Retinal pigment epithelial cell (primary cell): ENCODE results near the gene RNF113A.
A peak's percentile ranks its signal among the peaks of the same experiment; 100 is the strongest.

Experiments used
- DNase-seq: peaks from one replicate; pipeline ENCODE4 v3.0.0-alpha.2; 2010; ENCODE audit warnings: low read depth
- H3K4me3 ChIP-seq: 2 replicates; pipeline ENCODE4 v1.5.1; 2011; ENCODE audit warnings: mild to moderate bottlenecking, low read length, control low read depth, moderate library complexity
- TF ChIP-seq, protein P1 (sequence below): conservative IDR thresholded peaks from 2 replicates; pipeline ENCODE4 v1.5.1; 2011; ENCODE audit warnings: low read depth, low read length, control low read depth, inconsistent platforms

RNF113A gene

DNA sequence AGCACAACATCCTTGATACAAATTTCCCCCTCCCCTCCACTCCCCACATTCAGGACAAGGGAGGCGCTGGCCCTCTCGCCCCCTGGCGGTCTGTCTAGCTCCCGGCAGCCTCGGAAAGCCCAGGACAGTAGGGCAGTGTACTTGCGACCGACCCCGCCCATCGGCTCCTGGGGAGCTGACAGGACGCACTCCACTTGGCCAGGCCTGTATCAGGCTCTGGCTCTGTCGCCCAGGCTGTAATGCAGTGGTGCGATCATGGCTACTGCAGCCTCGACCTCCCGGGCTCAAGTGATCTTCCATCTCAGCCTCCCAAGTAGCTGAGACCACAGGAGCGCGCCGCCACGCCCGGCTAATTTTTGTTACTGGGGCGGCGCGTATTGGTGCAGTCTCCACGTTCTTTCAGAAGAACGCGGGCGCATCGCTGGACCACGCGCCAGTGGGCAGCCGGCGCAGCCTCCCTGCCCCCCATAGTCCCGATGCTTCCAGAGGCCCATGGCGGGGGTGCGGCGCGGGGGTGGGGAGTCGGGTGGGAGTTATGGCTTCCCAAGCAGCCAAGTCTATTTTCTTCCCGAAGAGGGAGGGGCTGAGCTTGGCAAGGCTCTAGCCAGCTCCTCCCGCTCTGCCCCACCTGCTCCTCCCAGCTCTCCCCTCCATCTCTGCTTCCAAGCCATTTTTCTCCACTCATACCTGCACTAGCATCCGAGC lies 16.3 kb upstream of the RNF113A start:
- peak overlapping the region; percentile 39 for H3K4me3 ChIP-seq
- DNase-seq = no peak
- TF ChIP-seq, protein P1, sequence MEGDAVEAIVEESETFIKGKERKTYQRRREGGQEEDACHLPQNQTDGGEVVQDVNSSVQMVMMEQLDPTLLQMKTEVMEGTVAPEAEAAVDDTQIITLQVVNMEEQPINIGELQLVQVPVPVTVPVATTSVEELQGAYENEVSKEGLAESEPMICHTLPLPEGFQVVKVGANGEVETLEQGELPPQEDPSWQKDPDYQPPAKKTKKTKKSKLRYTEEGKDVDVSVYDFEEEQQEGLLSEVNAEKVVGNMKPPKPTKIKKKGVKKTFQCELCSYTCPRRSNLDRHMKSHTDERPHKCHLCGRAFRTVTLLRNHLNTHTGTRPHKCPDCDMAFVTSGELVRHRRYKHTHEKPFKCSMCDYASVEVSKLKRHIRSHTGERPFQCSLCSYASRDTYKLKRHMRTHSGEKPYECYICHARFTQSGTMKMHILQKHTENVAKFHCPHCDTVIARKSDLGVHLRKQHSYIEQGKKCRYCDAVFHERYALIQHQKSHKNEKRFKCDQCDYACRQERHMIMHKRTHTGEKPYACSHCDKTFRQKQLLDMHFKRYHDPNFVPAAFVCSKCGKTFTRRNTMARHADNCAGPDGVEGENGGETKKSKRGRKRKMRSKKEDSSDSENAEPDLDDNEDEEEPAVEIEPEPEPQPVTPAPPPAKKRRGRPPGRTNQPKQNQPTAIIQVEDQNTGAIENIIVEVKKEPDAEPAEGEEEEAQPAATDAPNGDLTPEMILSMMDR = peak; percentile 68

DNA sequence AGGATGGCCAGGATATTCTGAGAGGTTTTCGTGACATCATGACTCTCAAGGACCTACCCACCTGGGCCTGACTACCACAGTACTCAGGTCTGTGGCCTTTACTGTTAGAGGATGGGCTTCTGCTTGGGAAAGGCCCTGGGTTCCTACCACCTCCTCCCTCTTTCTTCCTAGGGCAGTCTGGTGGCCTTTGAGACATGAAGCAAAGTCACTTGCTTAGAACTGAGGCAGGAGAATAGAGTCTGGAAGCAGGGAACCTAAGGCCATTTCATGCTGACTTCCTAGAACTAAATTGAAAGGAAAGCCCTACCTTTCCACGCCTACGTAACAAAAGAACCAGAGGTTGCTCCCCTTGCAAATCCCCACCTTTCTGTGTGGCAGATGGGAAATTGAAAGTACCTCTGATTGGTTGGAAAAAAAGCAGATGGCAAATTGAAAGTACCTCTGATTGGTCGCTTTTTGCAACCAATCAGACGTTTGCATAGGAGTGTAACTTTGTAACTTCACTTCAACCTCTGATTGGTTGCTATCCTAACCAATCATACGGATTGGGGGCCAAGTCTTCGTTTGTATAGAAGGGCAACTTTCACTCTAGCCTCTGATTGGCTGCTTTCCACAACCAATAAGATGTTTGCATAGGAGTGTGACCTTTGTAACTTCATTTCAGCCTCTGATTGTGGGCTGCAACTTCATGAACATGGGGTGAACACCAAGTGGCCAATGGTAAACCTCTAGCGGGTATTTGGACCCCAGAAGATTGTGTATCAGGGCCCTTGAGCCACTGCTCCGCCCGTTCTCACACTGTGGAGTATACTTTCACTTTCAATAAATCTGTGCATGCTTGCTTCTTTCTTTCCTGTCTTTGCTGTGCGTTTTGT lies 14.3 kb upstream of the RNF113A start:
- no peak for DNase-seq
- TF ChIP-seq, protein P1 = no peak
- no peak overlapping the region for H3K4me3 ChIP-seq

- DNase-seq = no peak
- H3K4me3 ChIP-seq = no peak overlapping the region
- TF ChIP-seq, protein P1 = peak; percentile 77
Observed at GRCh38 chrX:119880552-119881437, 9.3 kb upstream of the RNF113A start.

DNA sequence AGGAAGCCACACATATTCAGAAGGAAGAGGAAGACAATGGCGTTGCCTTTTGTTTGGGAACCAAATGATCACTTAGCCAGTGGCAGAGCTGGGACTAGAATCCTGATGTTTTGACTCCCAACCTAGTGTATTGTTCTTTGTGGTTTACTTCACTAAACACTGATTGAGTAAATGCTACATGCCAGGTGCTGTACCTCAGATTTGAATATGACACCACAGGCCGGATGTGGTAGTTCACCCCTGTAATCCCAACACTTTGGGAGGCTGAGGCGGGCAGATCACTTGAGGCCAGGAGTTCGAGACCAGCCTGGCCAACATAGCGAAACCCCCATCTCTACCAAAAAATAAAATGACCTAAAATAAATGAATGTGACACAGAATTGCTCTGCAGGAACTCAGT lies 8.5 kb upstream of the RNF113A start:
- TF ChIP-seq, protein P1 = no peak
- no peak for DNase-seq

GRCh38 chrX:119878740-119879139 lies 7.2 kb upstream of the RNF113A start:
- H3K4me3 ChIP-seq = no peak overlapping the region
- DNase-seq = no peak
- TF ChIP-seq, protein P1 = no peak

More for the DNA sequence above, 8.5 kb upstream of the RNF113A start:
- no peak overlapping the region for H3K4me3 ChIP-seq

DNA sequence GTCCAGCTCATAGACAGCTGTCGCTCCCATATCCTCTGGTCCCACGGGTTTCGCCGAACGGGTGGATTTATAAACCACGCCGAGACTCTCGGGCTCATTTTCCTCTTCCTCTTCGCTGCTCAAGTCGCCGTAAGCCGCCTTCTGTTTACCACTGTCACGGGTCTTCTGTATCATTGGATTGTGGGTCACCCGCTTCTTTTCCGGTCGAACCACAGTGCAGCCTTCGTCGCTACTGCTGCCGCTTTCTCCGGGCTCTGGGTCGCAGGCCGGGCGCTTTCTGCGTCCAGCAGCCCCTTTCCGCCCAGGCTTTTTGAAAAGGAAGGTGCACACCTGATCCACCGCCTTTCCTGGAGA lies 311 bp downstream of the RNF113A start:
- H3K4me3 ChIP-seq = peak overlapping the region; percentile 73
- TF ChIP-seq, protein P1 = no peak
- no peak for DNase-seq
